H1 (cell line): Measurements from ENCODE around the gene FERMT2. TPM values are rescaled to one million over a fixed set of nuclear protein-coding genes. Genes with fewer than 3 reads are reported as not detected.

ENCODE experiments used
- CTCF ChIA-PET: fragments of 300-600 bp; sonication (Branson Sonifier 250); formaldehyde crosslinking; loops from one replicate; lab custom pipeline; 2021; ENCODE audit not compliant: partially characterized antibody; lab: Charles Lee
- POLR2A ChIA-PET: fragments of 300-600 bp; sonication (Branson Sonifier 250); formaldehyde crosslinking; loops from one replicate; lab custom pipeline; 2021; ENCODE audit warnings: inconsistent platforms; ENCODE audit not compliant: partially characterized antibody; lab: Charles Lee
- DNase-seq, 2 experiments: peaks; one replicate each; pipeline versions ENCODE4 v3.0.0 to v3.0.0-alpha.2; 2010 to 2022; ENCODE audit warnings: low spot score in 2 of 2, low read depth in 1 of 2, mixed read lengths in 1 of 2
- FAIRE-seq: peaks from 2 replicates; lab custom pipeline; 2011; peaks lifted over from hg19 to GRCh38; lab: Jason Lieb, UNC
- H2AFZ ChIP-seq: 2 replicates; pipeline ENCODE4 v1.8.1; 2012; ENCODE audit warnings: low read length, inconsistent platforms
- H2AK5ac ChIP-seq: 2 replicates; pipeline ENCODE4 v1.6.1; 2013; ENCODE audit warnings: low read depth, low read length
- H2BK120ac ChIP-seq: replicated peaks from 2 replicates; pipeline ENCODE3; 2013; ENCODE audit warnings: low read depth, low read length, inconsistent platforms
- H2BK12ac ChIP-seq: 2 replicates; pipeline ENCODE4 v1.6.1; 2013; ENCODE audit warnings: low read depth, low read length
- H2BK15ac ChIP-seq: 2 replicates; pipeline ENCODE4 v1.6.1; 2013; ENCODE audit warnings: low read length
- H2BK20ac ChIP-seq: 2 replicates; pipeline ENCODE4 v1.6.1; 2013; ENCODE audit warnings: low read length
- H2BK5ac ChIP-seq: 2 replicates; pipeline ENCODE4 v1.6.1; 2013; ENCODE audit warnings: low read depth, low read length
- H3K14ac ChIP-seq: 2 replicates; pipeline ENCODE4 v1.6.1; 2013; ENCODE audit warnings: inconsistent platforms; ENCODE audit not compliant: insufficient read length
- H3K18ac ChIP-seq: 2 replicates; pipeline ENCODE4 v1.6.1; 2013; ENCODE audit warnings: low read length; ENCODE audit errors: extremely low read depth
- H3K23ac ChIP-seq: 2 replicates; pipeline ENCODE4 v1.6.1; 2013; ENCODE audit warnings: inconsistent platforms; ENCODE audit not compliant: insufficient read length
- H3K23me2 ChIP-seq: 2 replicates; pipeline ENCODE4 v1.6.1; 2013; ENCODE audit warnings: low read depth, low read length
- H3K27ac ChIP-seq: 2 replicates; pipeline ENCODE4 v1.6.1; 2011; ENCODE audit warnings: low read depth, low read length, inconsistent platforms
- H3K27me3 ChIP-seq, 4 experiments: replicated peaks in 1 of 4; 1 replicate in 1 of 4; 2 replicates in 3 of 4; pipeline versions ENCODE4 v1.6.1 to v1.8.1; 2011 to 2013; ENCODE audit warnings: low read length in 3 of 4, mild to moderate bottlenecking in 3 of 4, inconsistent platforms in 2 of 4, mixed read lengths in 2 of 4, moderate library complexity in 1 of 4; ENCODE audit not compliant: control insufficient read depth in 3 of 4, insufficient read depth in 3 of 4; ENCODE audit errors: extremely low read depth in 1 of 4
- H3K36me3 ChIP-seq, 4 experiments: 2 replicates each; pipeline versions ENCODE4 v1.6.1 to v1.8.1; 2011 to 2013; ENCODE audit warnings: mild to moderate bottlenecking in 4 of 4, low read length in 3 of 4, moderate library complexity in 2 of 4, control low read depth in 1 of 4, inconsistent platforms in 1 of 4; ENCODE audit not compliant: insufficient read depth in 4 of 4, control insufficient read depth in 2 of 4
- H3K4ac ChIP-seq: replicated peaks from 2 replicates; pipeline ENCODE3; 2013; ENCODE audit warnings: low read length, low read depth, mixed read lengths, inconsistent platforms; ENCODE audit not compliant: insufficient read length
- H3K4me1 ChIP-seq, 4 experiments: replicated peaks in 1 of 4; 1 replicate in 1 of 4; 2 replicates in 3 of 4; pipeline versions ENCODE4 v1.6.1 to v1.8.1; 2011 to 2013; ENCODE audit warnings: low read length in 3 of 4, inconsistent platforms in 2 of 4, mixed read lengths in 1 of 4; ENCODE audit not compliant: insufficient read depth in 4 of 4, control insufficient read depth in 3 of 4
- H3K4me2 ChIP-seq, 2 experiments: 2 replicates each; pipeline versions ENCODE4 v1.6.1 to v1.8.1; 2011 to 2013; ENCODE audit warnings: low read depth in 2 of 2, low read length in 2 of 2, control low read depth in 1 of 2, inconsistent platforms in 1 of 2, mild to moderate bottlenecking in 1 of 2; ENCODE audit not compliant: insufficient read depth in 1 of 2
- H3K4me3 ChIP-seq, 4 experiments: fragments of 200-600, 300-600 bp in 1 of 4; sonication (generic), shearing (Covaris generic), sonication (Bioruptor Twin) in 1 of 4; 2 replicates each; pipeline versions ENCODE4 v1.5.1 to v1.8.1; 2011 to 2016; ENCODE audit warnings: low read length in 4 of 4, low read depth in 3 of 4, control low read depth in 2 of 4, inconsistent platforms in 2 of 4, mild to moderate bottlenecking in 2 of 4, mixed read lengths in 1 of 4, moderate library complexity in 1 of 4; ENCODE audit not compliant: insufficient read depth in 2 of 4; ENCODE audit errors: extremely low read depth in 1 of 4
- H3K56ac ChIP-seq: replicated peaks from 2 replicates; pipeline ENCODE3; 2013; ENCODE audit warnings: low read depth, mild to moderate bottlenecking, mixed read lengths, low read length, inconsistent platforms; ENCODE audit not compliant: insufficient read length
- H3K79me1 ChIP-seq: 2 replicates; pipeline ENCODE4 v1.6.1; 2013; ENCODE audit warnings: low read depth, low read length, control low read depth
- H3K79me2 ChIP-seq, 2 experiments: 2 replicates each; pipeline versions ENCODE4 v1.6.1 to v1.8.1; 2012 to 2013; ENCODE audit warnings: low read length in 2 of 2, mild to moderate bottlenecking in 2 of 2, inconsistent platforms in 1 of 2; ENCODE audit not compliant: insufficient read depth in 2 of 2, control insufficient read depth in 1 of 2
- H3K9ac ChIP-seq, 4 experiments: replicated peaks in 1 of 4; 1 replicate in 1 of 4; 2 replicates in 3 of 4; pipeline versions ENCODE4 v1.6.1 to v1.8.1; 2011 to 2013; ENCODE audit warnings: low read depth in 3 of 4, low read length in 3 of 4, control low read depth in 2 of 4, mild to moderate bottlenecking in 2 of 4, moderate library complexity in 2 of 4, inconsistent platforms in 1 of 4; ENCODE audit errors: extremely low read depth in 1 of 4
- H3K9me3 ChIP-seq, 2 experiments: 2 replicates each; pipeline versions ENCODE4 v1.6.1 to v1.8.1; 2012 to 2013; ENCODE audit warnings: mild to moderate bottlenecking in 2 of 2, moderate library complexity in 2 of 2, control low read depth in 1 of 2, inconsistent platforms in 1 of 2, low read depth in 1 of 2, low read length in 1 of 2, mixed read lengths in 1 of 2; ENCODE audit not compliant: insufficient read depth in 2 of 2
- H4K20me1 ChIP-seq, 2 experiments: replicated peaks in 1 of 2; 2 replicates each; pipeline versions ENCODE3 to v1.8.1; 2011 to 2013; ENCODE audit warnings: inconsistent platforms in 2 of 2, low read length in 2 of 2, mild to moderate bottlenecking in 1 of 2; ENCODE audit not compliant: insufficient read depth in 2 of 2, control insufficient read depth in 1 of 2
- H4K5ac ChIP-seq: 2 replicates; pipeline ENCODE4 v1.6.1; 2013; ENCODE audit warnings: low read length, low read depth, mixed read lengths, inconsistent platforms; ENCODE audit not compliant: insufficient read length
- H4K8ac ChIP-seq: 2 replicates; pipeline ENCODE4 v1.8.0; 2013; ENCODE audit warnings: mild to moderate bottlenecking, moderate library complexity, low read length, inconsistent platforms; ENCODE audit not compliant: insufficient read depth; ENCODE audit errors: extremely low read depth
- H4K91ac ChIP-seq: replicated peaks from 2 replicates; pipeline ENCODE3; 2013; ENCODE audit warnings: low read length, mixed read lengths, inconsistent platforms; ENCODE audit not compliant: insufficient read length
- ASH2L ChIP-seq: fragments of 200-600, 300-600 bp; sonication (generic); IDR thresholded peaks from one replicate; pipeline ENCODE4 v1.7.1; 2017; ENCODE audit warnings: low read length
- CTCF ChIP-seq, 3 experiments: IDR thresholded peaks; 1 replicate in 2 of 3; 2 replicates in 1 of 3; pipeline versions ENCODE4 v1.5.1 to v1.6.1; 2011; ENCODE audit warnings: low read length in 3 of 3, mild to moderate bottlenecking in 3 of 3, inconsistent platforms in 2 of 3, low read depth in 1 of 3, moderate library complexity in 1 of 3; ENCODE audit not compliant: insufficient read depth in 1 of 3; ENCODE audit errors: control extremely low read depth in 1 of 3
- E2F6 ChIP-seq: IDR thresholded peaks from 2 replicates; pipeline ENCODE4 v1.6.1; 2012; ENCODE audit warnings: inconsistent platforms
- EP300 ChIP-seq, 2 experiments: IDR thresholded peaks; 1 replicate in 1 of 2; 2 replicates in 1 of 2; pipeline ENCODE4 v1.6.1; 2011 to 2012; ENCODE audit warnings: low read depth in 2 of 2, low read length in 2 of 2, mild to moderate bottlenecking in 2 of 2, borderline replicate concordance in 1 of 2, inconsistent platforms in 1 of 2, moderate library complexity in 1 of 2
- GABPA ChIP-seq: IDR thresholded peaks from 2 replicates; pipeline ENCODE4 v1.6.1; 2011; ENCODE audit warnings: mild to moderate bottlenecking, low read length, moderate library complexity, borderline replicate concordance; ENCODE audit not compliant: insufficient read depth
- KDM5A ChIP-seq: fragments of 200-600 bp; IDR thresholded peaks from 2 replicates; pipeline ENCODE4 v1.7.1; 2012; ENCODE audit warnings: mild to moderate bottlenecking, low read length, inconsistent platforms, mixed read lengths
- RFX5 ChIP-seq: IDR thresholded peaks from 2 replicates; pipeline ENCODE4 v1.6.1; 2011; ENCODE audit warnings: low read depth, low read length, improper control_type of control experiment, borderline replicate concordance
- SAP30 ChIP-seq: fragments of 300-600 bp; sonication (generic); IDR thresholded peaks from 2 replicates; pipeline ENCODE4 v1.7.1; 2012; ENCODE audit warnings: low read length, moderate library complexity, mild to moderate bottlenecking, inconsistent platforms; ENCODE audit not compliant: insufficient read depth, insufficient replicate concordance
- SIRT6 ChIP-seq: IDR thresholded peaks from one replicate; pipeline ENCODE4 v1.7.1; 2012; ENCODE audit warnings: low read length, inconsistent platforms
- TBP ChIP-seq: IDR thresholded peaks from 2 replicates; pipeline ENCODE4 v1.6.1; 2011; ENCODE audit warnings: low read depth, low read length, improper control_type of control experiment
- TEAD4 ChIP-seq: IDR thresholded peaks from 2 replicates; pipeline ENCODE4 v1.6.1; 2012; ENCODE audit warnings: low read depth, low read length, inconsistent platforms, mixed read lengths
- WGBS, 2 experiments: shearing (Covaris generic) in 1 of 2; methylation state at CpG; one replicate each; pipeline versions ENCODE4 v1.1.6 to v1.1.7; 2013 to 2015; ENCODE audit warnings: low lambda C conversion rate in 2 of 2, mixed read lengths in 2 of 2, inconsistent platforms in 1 of 2, low coverage in 1 of 2, missing lambda C conversion rate in 1 of 2; ENCODE audit not compliant: insufficient replicate concordance in 2 of 2, insufficient coverage in 1 of 2, insufficient read length in 1 of 2; ENCODE audit errors: extremely low coverage in 1 of 2, missing lambda C conversion rate in 1 of 2; 5-methylcytosine and 5-hydroxymethylcytosine counted together
- polyA plus RNA-seq, 7 experiments: library from polyadenylated mRNA; depleted of rRNA in 3 of 7; stranded (reverse) in 5 of 7; unstranded in 2 of 7; fragments of >200 nt in 5 of 7; fragments of 200-250 nt in 2 of 7; gene quantifications; 1 replicate in 5 of 7; 2 replicates in 1 of 7; 4 replicates in 1 of 7; pipeline versions ENCODE4 v1.2.1 to v1.2.3, GENCODE V29; 2011 to 2013; ENCODE audit warnings: missing spikeins in 2 of 7, mixed read lengths in 2 of 7
- total RNA-seq: library from RNA; stranded (reverse); fragmentation: NEBNext Ultra II Directional; extraction: Animal tissue kit (Norgen Biotek cat#: 25700); gene quantifications from 2 replicates; pipeline ENCODE4 v1.2.1, GENCODE V29; 2021

The FERMT2 gene
- total and polyA plus RNA-seq, 2 of the 8 experiments (the other 6 are each of a cell fraction or from before 2014, with no cell fraction given): 53.3 to 142 TPM

DNA sequence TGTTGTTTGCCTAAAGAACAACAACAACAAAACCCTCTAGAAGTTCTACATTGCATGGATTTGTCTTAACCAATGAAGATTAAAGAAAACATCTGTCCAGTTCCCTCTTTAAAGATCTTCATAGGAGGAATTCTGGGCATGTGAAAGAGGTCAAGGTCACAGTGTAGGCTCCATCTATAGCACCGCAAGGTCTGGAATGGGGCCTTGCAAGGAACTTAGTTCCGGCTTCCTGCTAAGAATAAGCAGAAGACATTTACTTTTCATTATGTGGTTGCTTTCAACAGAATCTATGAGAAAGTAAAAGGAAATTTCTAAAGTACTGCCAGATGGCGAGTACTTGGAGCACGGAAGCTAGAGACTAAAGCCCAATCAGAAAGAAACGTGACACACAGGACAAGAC, 102.2 kb downstream of the FERMT2 start:
- Histone ChIP-seq H2BK15ac (no peak overlapping the region), H3K9ac (no peak overlapping the region), H4K20me1 (no peaks in the 10 kb centered on the region), H3K23ac (no peak overlapping the region), H3K79me2 (no peaks in the 10 kb centered on the region), H3K36me3 (no peaks in the 10 kb centered on the region), H3K27ac (no peak overlapping the region), H2BK20ac (no peak overlapping the region), H3K4me1 (peaks cover 0 to 8% (median 3%) of the 10 kb centered on the region in 4 experiments; a peak in 4 of 7 replicates), H4K8ac (no peak overlapping the region), H2BK12ac (no peak overlapping the region), H3K27me3 (no peaks in the 10 kb centered on the region), H2AK5ac (no peak overlapping the region), H3K4me3 (no peak overlapping the region), H3K18ac (no peak overlapping the region), H3K56ac (no peak overlapping the region), H3K79me1 (no peaks in the 10 kb centered on the region), H3K23me2 (no peaks in the 10 kb centered on the region), H3K4ac (no peak overlapping the region), H4K5ac (no peak overlapping the region), H2AFZ (0 out of 2 replicates have a peak overlapping the region, but pooled peaks have one; percentile 37), H4K91ac (no peak overlapping the region), H2BK120ac (no peak overlapping the region), H2BK5ac (no peak overlapping the region), H3K4me2 (no peak overlapping the region), H3K14ac (no peak overlapping the region), H3K9me3 (no peaks in the 10 kb centered on the region)
- 96% methylated on average over 5 of the region's 5 CpGs; no CpG with 5 or more reads in 1 of the 2 experiments for WGBS, 2 experiments
- POLR2A ChIA-PET: no interaction called here
- CTCF ChIA-PET: interaction anchor here (0.6 to 2.1 kb wide), 2 partner anchors 9 to 112 kb away, joined by 3 to 7 read pairs; no protein-coding TSS in a partner anchor
- FAIRE-seq (no peak), DNase-seq (no peak)
- no peak for TF ChIP-seq E2F6
- TF ChIP-seq CTCF (IDR thresholded peaks at IDR 0.05; ENCODE audit: control extremely low read depth in 1 of 3, insufficient read depth in 1 of 3, low read depth in 1 of 3, low read length in 3 of 3): no peak
- TF ChIP-seq RFX5: no peak
- no peak for TF ChIP-seq KDM5A
- no peak for TF ChIP-seq TEAD4
- no peak for TF ChIP-seq SAP30
- no peak for TF ChIP-seq EP300 (IDR thresholded peaks at IDR 0.05; ENCODE audit: borderline replicate concordance in 1 of 2, low read depth in 2 of 2, low read length in 2 of 2)
- TF ChIP-seq TBP: no peak
- TF ChIP-seq GABPA: no peak
- no peak for TF ChIP-seq ASH2L
- no peak for TF ChIP-seq SIRT6
